ENCODE measurements around the gene CHRM4. TPM values are rescaled to one million over a fixed set of nuclear protein-coding genes. Genes with fewer than 3 reads are reported as not detected.

CHRM4 gene
- under 0.01 TPM in 1 of 2 replicates, not detected in the other for total RNA-seq

GRCh38 chr11:46391578-46392420, at the start of gene CHRM4:
Gene CHRM4 (minus strand): TSS chr11:46391776. CDS start chr11:46386557, 5,219 bp downstream.

GRCh38 chr11:46381048-46381818, 10.3 kb downstream of the CHRM4 start, which contains the start of gene MDK:
Gene MDK (plus strand): TSS chr11:46381669. CDS start chr11:46382058, 389 bp downstream.

GRCh38 chr11:46346886-46347636, 44.5 kb downstream of the CHRM4 start, which contains the start of gene DGKZ:
Gene DGKZ (plus strand): TSS chr11:46347463. CDS start chr11:46347660, 197 bp downstream.

Small RNA genes within 50 kb of the gene (small RNA-seq; reads per million reads assigned to genes)
- gene MIR4688 = 0.49 reads per million, percentile 26 among the genes with 10 or more reads in this experiment

Other genes with a start within 250 kb of the CHRM4 start
- gene CREB3L1, start 114.1 kb downstream of the CHRM4 start, total RNA-seq = 46.0 and 51.4 TPM in 2 replicates
- gene DGKZ, start 44.3 kb downstream of the CHRM4 start, total RNA-seq = 55.4 and 101 TPM in 2 replicates
- 76.0 and 349 TPM in 2 replicates for gene MDK, start 10.1 kb downstream of the CHRM4 start, total RNA-seq
- 22.4 and 33.9 TPM in 2 replicates for gene AMBRA1, start 202.2 kb upstream of the CHRM4 start, total RNA-seq
- gene HARBI1, start 225.5 kb upstream of the CHRM4 start, total RNA-seq = 4.3 and 5.1 TPM in 2 replicates
- gene ATG13, start 225.8 kb upstream of the CHRM4 start, total RNA-seq = 52.6 and 79.9 TPM in 2 replicates

Data from placental epithelial cell (primary cell).